K562 (cell line): Measurements from ENCODE around the gene TMA7B. TPM values are rescaled to one million over a fixed set of nuclear protein-coding genes. Genes with fewer than 3 reads are reported as not detected.

Experiments
- ADNP ChIP-seq: fragments of 200-800 bp; sonication (Bioruptor generic); IDR thresholded peaks from 2 replicates; pipeline ENCODE4 v1.6.1; 2016; ENCODE audit warnings: missing genetic modification characterization, missing compliant biosample characterization
- C11orf30 ChIP-seq: fragments of 450-650 bp; IDR thresholded peaks from 2 replicates; pipeline ENCODE4 v1.6.1; 2016; ENCODE audit warnings: low read depth, mild to moderate bottlenecking
- DACH1 ChIP-seq: fragments of 450-650 bp; IDR thresholded peaks from 2 replicates; pipeline ENCODE4 v1.6.1; 2018; ENCODE audit not compliant: partially characterized antibody
- ESRRA ChIP-seq: fragments of 450-650 bp; IDR thresholded peaks from 2 replicates; pipeline ENCODE4 v1.6.1; 2014; ENCODE audit warnings: low read depth, mild to moderate bottlenecking, moderate library complexity, borderline replicate concordance
- FOXK2 ChIP-seq, 2 experiments: fragments of 450-650 bp; IDR thresholded peaks in 1 of 2; conservative IDR thresholded peaks in 1 of 2; 2 replicates each; pipeline ENCODE4 v1.6.1; 2016; ENCODE audit warnings: low read depth in 2 of 2, mild to moderate bottlenecking in 1 of 2
- GTF2E2 ChIP-seq: fragments of 200-800 bp; sonication (Bioruptor generic); IDR thresholded peaks from 2 replicates; pipeline ENCODE4 v1.6.1; 2016; ENCODE audit warnings: missing genetic modification characterization, missing compliant biosample characterization
- ID3 ChIP-seq, 2 experiments: fragments of 250-450 bp in 1 of 2; fragments of 450-650 bp in 1 of 2; sonication (Bioruptor Pico) in 1 of 2; IDR thresholded peaks; 2 replicates each; pipeline versions ENCODE4 v1.6.1 to v1.8.0; 2016 to 2021; ENCODE audit warnings: mild to moderate bottlenecking in 2 of 2, moderate library complexity in 2 of 2, missing compliant biosample characterization in 1 of 2, missing genetic modification characterization in 1 of 2
- IFI16 ChIP-seq: fragments of 250-450 bp; sonication (Bioruptor Pico); IDR thresholded peaks from 2 replicates; pipeline ENCODE4 v2.1.2; 2022; ENCODE audit warnings: mild to moderate bottlenecking, inconsistent platforms
- JUNB ChIP-seq: fragments of 450-650 bp; formaldehyde crosslinking; conservative IDR thresholded peaks from 2 replicates; pipeline ENCODE4 v1.4.0; 2020; ENCODE audit warnings: mild to moderate bottlenecking
- KLF1 ChIP-seq: fragments of 450-650 bp; IDR thresholded peaks from 2 replicates; pipeline ENCODE4 v1.6.1; 2016; ENCODE audit warnings: missing genetic modification characterization, missing compliant biosample characterization
- KLF16 ChIP-seq: IDR thresholded peaks from 2 replicates; pipeline ENCODE4 v1.6.1; 2016; ENCODE audit warnings: antibody characterized with exemption
- LEF1 ChIP-seq: fragments of 450-650 bp; IDR thresholded peaks from 2 replicates; pipeline ENCODE4 v1.6.1; 2016; ENCODE audit warnings: mild to moderate bottlenecking
- MAZ ChIP-seq, 2 experiments: fragments of 450-650 bp in 1 of 2; sonication (generic) in 1 of 2; formaldehyde crosslinking; IDR thresholded peaks in 1 of 2; conservative IDR thresholded peaks in 1 of 2; 2 replicates each; pipeline versions ENCODE4 v1.4.0 to v1.5.0; 2020; ENCODE audit warnings: mild to moderate bottlenecking in 1 of 2, missing genetic modification reagents in 1 of 2
- NBN ChIP-seq: fragments of 450-650 bp; IDR thresholded peaks from 2 replicates; pipeline ENCODE4 v1.6.1; 2016; ENCODE audit warnings: low read depth, mild to moderate bottlenecking
- NONO ChIP-seq, 2 experiments: fragments of 200-400 bp in 1 of 2; fragments of 450-650 bp in 1 of 2; formaldehyde crosslinking in 1 of 2; IDR thresholded peaks; 2 replicates each; pipeline ENCODE4 v1.6.1; 2017; ENCODE audit warnings: low read depth in 2 of 2, mild to moderate bottlenecking in 2 of 2, moderate library complexity in 2 of 2, low read length in 1 of 2
- RNF219 ChIP-seq: fragments of 250-450 bp; sonication (Bioruptor Pico); IDR thresholded peaks from 2 replicates; pipeline ENCODE4 v1.5.0; 2022; ENCODE audit warnings: mild to moderate bottlenecking
- SAFB ChIP-seq: fragments of 200-400 bp; formaldehyde crosslinking; IDR thresholded peaks from 2 replicates; pipeline ENCODE4 v1.6.1; 2017; ENCODE audit warnings: low read depth, low read length, borderline replicate concordance
- SRF ChIP-seq, 2 experiments: fragments of 250-450, 450-650 bp in 1 of 2; sonication (Bioruptor Pico) in 1 of 2; sonication (generic) in 1 of 2; formaldehyde crosslinking; IDR thresholded peaks; 2 replicates each; pipeline versions ENCODE4 v1.5.0 to v1.5.1; 2020 to 2022; ENCODE audit warnings: mild to moderate bottlenecking in 1 of 2, missing genetic modification reagents in 1 of 2
- SRSF7 ChIP-seq: fragments of 200-400 bp; formaldehyde crosslinking; optimal IDR thresholded peaks from 2 replicates; pipeline ENCODE3; 2017; ENCODE audit warnings: mild to moderate bottlenecking, low read depth, low read length
- STAG1 ChIP-seq: sonication (generic); formaldehyde crosslinking; IDR thresholded peaks from 2 replicates; pipeline ENCODE4 v1.5.0; 2020; ENCODE audit warnings: missing genetic modification reagents, borderline replicate concordance
- TSC22D4 ChIP-seq: fragments of 450-650 bp; IDR thresholded peaks from 2 replicates; pipeline ENCODE4 v1.6.1; 2016; ENCODE audit warnings: missing genetic modification characterization, missing biosample characterization, control low read depth
- ZC3H4 ChIP-seq: sonication (generic); formaldehyde crosslinking; IDR thresholded peaks from 2 replicates; pipeline ENCODE4 v1.9.0; 2021; ENCODE audit warnings: missing genetic modification reagents, borderline replicate concordance
- ZNF175 ChIP-seq: fragments of 200-800 bp; sonication (Bioruptor generic); IDR thresholded peaks from 2 replicates; pipeline ENCODE4 v1.6.1; 2016; ENCODE audit warnings: low read depth, mild to moderate bottlenecking, missing genetic modification characterization, missing compliant biosample characterization
- ZNF274 ChIP-seq: IDR thresholded peaks from 2 replicates; pipeline ENCODE4 v1.6.1; 2011; ENCODE audit warnings: low read depth, mild to moderate bottlenecking, low read length, moderate library complexity, borderline replicate concordance
- ZNF76 ChIP-seq: fragments of 250-450 bp; sonication (Bioruptor Pico); IDR thresholded peaks from 2 replicates; pipeline ENCODE4 v1.4.0; 2020; ENCODE audit warnings: mild to moderate bottlenecking, moderate library complexity, borderline replicate concordance
- ZNF77 ChIP-seq: fragments of 250-450 bp; sonication (Bioruptor Pico); IDR thresholded peaks from 2 replicates; pipeline ENCODE4 v1.5.0; 2020
- polyA plus RNA-seq, 8 experiments: library from polyadenylated mRNA; depleted of rRNA in 4 of 8; stranded (reverse) in 5 of 8; unstranded in 3 of 8; fragments of >200 nt; fragmentation: Nextera tagmentation in 2 of 8; fragmentation: Illumina TruSeq in 1 of 8; extraction: Ambion mirVana in 2 of 8; extraction: Trizol in 1 of 8; gene quantifications; 2 replicates each; pipeline versions ENCODE4 v1.2.1 to v1.2.3, GENCODE V29; 2011 to 2014; ENCODE audit warnings: inconsistent platforms in 1 of 8, missing spikeins in 1 of 8
- total RNA-seq, 7 experiments: library from RNA; depleted of rRNA in 6 of 7; stranded (reverse); fragments of >200 nt in 6 of 7; fragmentation: Illumina TruSeq in 2 of 7; extraction: Trizol in 2 of 7; gene quantifications; 2 replicates each; pipeline versions ENCODE4 v1.2.1 to v1.2.3, GENCODE V29; 2011 to 2021; ENCODE audit warnings: low replicate concordance in 1 of 7
- TF ChIP-seq, protein P1 (sequence below): fragments of 250-450 bp; sonication (Bioruptor Pico); IDR thresholded peaks from 2 replicates; pipeline ENCODE4 v1.5.0; 2020; ENCODE audit warnings: mild to moderate bottlenecking

TMA7B gene
- total and polyA plus RNA-seq, 9 of the 15 experiments (the other 6 are each of a cell fraction or from before 2014, with no cell fraction given), result 5.6 to 14.2 (median 11.8) TPM

- TF ChIP-seq SRSF7 (no peak), ZNF77 (no peak), KLF1 (tag) (no peak), STAG1 (CRISPR knock-in tag) (no peak), ZNF76 (CRISPR knock-in tag) (no peak), ID3 (CRISPR knock-in tag; IDR thresholded peaks at IDR 0.05) (no peak), ID3 (tag; IDR thresholded peaks at IDR 0.05) (no peak), DACH1 (no peak), MAZ (CRISPR knock-in tag; conservative IDR thresholded peaks at IDR 0.05 in 1 of 2, IDR thresholded peaks at IDR 0.05 in 1 of 2) (0 out of 4 replicates have a peak, but pooled peaks of 1 of the 2 experiments have one; percentile 15), TSC22D4 (tag) (no peak), ESRRA (peak; percentile 98), GTF2E2 (tag) (no peak), IFI16 (no peak), JUNB (CRISPR knock-in tag) (no peak), NONO (IDR thresholded peaks at IDR 0.05; ENCODE audit: low read depth in 2 of 2, low read length in 1 of 2) (no peak), ZNF175 (CRISPR knock-in tag) (no peak), SRF (CRISPR knock-in tag; IDR thresholded peaks at IDR 0.05) (no peak), ADNP (0 out of 2 replicates have a peak, but pooled peaks have one; percentile 19), FOXK2 (conservative IDR thresholded peaks at IDR 0.05 in 1 of 2, IDR thresholded peaks at IDR 0.05 in 1 of 2; ENCODE audit: low read depth in 2 of 2) (no peak), ZNF274 (no peak), RNF219 (CRISPR knock-in tag) (no peak), LEF1 (peak; percentile 58; the same call in 1 of the 2 replicates), C11orf30 (no peak), NBN (no peak), KLF16 (peak; percentile 80; the same call in 1 of the 2 replicates), ZC3H4 (CRISPR knock-in tag) (no peak), SAFB (no peak)
- TF ChIP-seq, protein P1, sequence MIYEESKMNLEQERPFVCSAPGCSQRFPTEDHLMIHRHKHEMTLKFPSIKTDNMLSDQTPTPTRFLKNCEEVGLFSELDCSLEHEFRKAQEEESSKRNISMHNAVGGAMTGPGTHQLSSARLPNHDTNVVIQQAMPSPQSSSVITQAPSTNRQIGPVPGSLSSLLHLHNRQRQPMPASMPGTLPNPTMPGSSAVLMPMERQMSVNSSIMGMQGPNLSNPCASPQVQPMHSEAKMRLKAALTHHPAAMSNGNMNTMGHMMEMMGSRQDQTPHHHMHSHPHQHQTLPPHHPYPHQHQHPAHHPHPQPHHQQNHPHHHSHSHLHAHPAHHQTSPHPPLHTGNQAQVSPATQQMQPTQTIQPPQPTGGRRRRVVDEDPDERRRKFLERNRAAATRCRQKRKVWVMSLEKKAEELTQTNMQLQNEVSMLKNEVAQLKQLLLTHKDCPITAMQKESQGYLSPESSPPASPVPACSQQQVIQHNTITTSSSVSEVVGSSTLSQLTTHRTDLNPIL (CRISPR knock-in tag), result no peak
Observed at GRCh38 chr22:39965748-39966147, 5.6 kb downstream of the TMA7B start (continued).
